ENCODE data around the gene ACSL6.

DNA sequence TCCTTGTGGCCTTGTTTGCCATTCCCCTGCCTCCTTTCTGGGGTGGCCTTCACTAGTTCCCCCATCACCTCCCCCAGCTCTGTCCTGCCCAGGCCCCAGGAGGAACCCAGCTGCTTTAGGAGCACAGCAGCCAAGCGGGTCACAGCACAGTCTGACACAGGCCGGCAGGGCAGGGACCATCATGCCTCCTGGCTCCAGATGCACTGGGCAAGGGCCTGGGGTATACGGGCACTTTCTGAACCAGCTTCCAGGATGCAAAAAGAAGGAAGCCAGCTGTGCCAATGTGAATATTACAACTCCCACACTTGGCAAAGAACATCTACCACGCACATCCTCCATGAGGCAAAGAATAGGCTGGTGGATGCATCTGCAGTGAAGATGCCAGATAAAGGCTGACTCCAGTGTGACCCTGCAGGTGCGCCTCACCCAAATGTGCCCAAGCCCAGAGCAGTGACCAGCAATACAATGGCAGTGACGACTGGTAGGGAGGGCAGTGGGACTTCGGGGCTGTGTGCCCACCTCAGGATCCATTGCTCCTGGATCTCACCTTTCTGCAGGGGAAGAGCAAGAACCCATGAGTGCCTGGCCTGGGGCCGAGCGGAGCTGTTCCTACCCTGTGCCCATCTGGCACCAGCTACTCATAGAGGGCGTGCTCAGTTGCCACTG is 42.7 kb upstream of the ACSL6 start:
- TF ChIP-seq, protein P1, sequence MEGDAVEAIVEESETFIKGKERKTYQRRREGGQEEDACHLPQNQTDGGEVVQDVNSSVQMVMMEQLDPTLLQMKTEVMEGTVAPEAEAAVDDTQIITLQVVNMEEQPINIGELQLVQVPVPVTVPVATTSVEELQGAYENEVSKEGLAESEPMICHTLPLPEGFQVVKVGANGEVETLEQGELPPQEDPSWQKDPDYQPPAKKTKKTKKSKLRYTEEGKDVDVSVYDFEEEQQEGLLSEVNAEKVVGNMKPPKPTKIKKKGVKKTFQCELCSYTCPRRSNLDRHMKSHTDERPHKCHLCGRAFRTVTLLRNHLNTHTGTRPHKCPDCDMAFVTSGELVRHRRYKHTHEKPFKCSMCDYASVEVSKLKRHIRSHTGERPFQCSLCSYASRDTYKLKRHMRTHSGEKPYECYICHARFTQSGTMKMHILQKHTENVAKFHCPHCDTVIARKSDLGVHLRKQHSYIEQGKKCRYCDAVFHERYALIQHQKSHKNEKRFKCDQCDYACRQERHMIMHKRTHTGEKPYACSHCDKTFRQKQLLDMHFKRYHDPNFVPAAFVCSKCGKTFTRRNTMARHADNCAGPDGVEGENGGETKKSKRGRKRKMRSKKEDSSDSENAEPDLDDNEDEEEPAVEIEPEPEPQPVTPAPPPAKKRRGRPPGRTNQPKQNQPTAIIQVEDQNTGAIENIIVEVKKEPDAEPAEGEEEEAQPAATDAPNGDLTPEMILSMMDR (tag by site-specific recombination; IDR thresholded peaks at IDR 0.05) = no peak
- TF ChIP-seq ZBTB1 (tag by site-specific recombination; IDR thresholded peaks at IDR 0.05) (no peak), ZNF248 (tag by site-specific recombination; IDR thresholded peaks at IDR 0.05) (no peak), ZNF670 (tag by site-specific recombination; IDR thresholded peaks at IDR 0.05; ENCODE audit: low read depth) (no peak), KLF10 (tag by site-specific recombination; IDR thresholded peaks at IDR 0.05) (no peak), KLF16 (tag by site-specific recombination; IDR thresholded peaks at IDR 0.05) (no peak), ZBTB20 (tag by site-specific recombination; IDR thresholded peaks at IDR 0.05) (no peak), ZBTB17 (tag by site-specific recombination; IDR thresholded peaks at IDR 0.05) (no peak)

Data from HEK293 (cell line).